Neural progenitor cell (in vitro differentiated cells): ENCODE data around the gene ARSB. TPM values are rescaled to one million over a fixed set of nuclear protein-coding genes. Genes with fewer than 3 reads are reported as not detected.

Experiments
- DNase-seq: peaks from one replicate; pipeline ENCODE4 v3.0.0-alpha.2; 2016; ENCODE audit warnings: low spot score
- H2AFZ ChIP-seq: fragments of 200-600 bp; sonication (generic); replicated peaks from 2 replicates; pipeline ENCODE4 v1.6.1; 2016; ENCODE audit warnings: antibody characterized with exemption
- H3F3A ChIP-seq: fragments of 200-600 bp; sonication (generic); 2 replicates; pipeline ENCODE4 v1.6.1; 2016; ENCODE audit warnings: antibody characterized with exemption, low read depth
- H3K27ac ChIP-seq: fragments of 200-600 bp; sonication (generic); 2 replicates; pipeline ENCODE4 v1.5.1; 2016; ENCODE audit warnings: mild to moderate bottlenecking
- H3K27me3 ChIP-seq: fragments of 200-600 bp; sonication (generic); 2 replicates; pipeline ENCODE4 v1.6.1; 2016; ENCODE audit warnings: mild to moderate bottlenecking, moderate library complexity
- H3K36me3 ChIP-seq: fragments of 200-600 bp; sonication (generic); 2 replicates; pipeline ENCODE4 v1.5.1; 2016
- H3K4me1 ChIP-seq: fragments of 200-600 bp; sonication (generic); 2 replicates; pipeline ENCODE4 v1.6.1; 2016; ENCODE audit warnings: mixed run types
- H3K4me2 ChIP-seq: fragments of 200-600 bp; sonication (generic); 2 replicates; pipeline ENCODE4 v1.6.1; 2016
- H3K4me3 ChIP-seq: fragments of 200-600 bp; sonication (generic); 2 replicates; pipeline ENCODE4 v1.5.1; 2016
- H3K79me2 ChIP-seq: fragments of 200-600 bp; sonication (generic); 2 replicates; pipeline ENCODE4 v1.6.1; 2016; ENCODE audit warnings: low read depth
- H3K9ac ChIP-seq: fragments of 200-600 bp; sonication (generic); 2 replicates; pipeline ENCODE4 v1.6.1; 2016
- H3K9me3 ChIP-seq: fragments of 200-600 bp; sonication (generic); 2 replicates; pipeline ENCODE4 v1.5.1; 2016; ENCODE audit warnings: low read depth
- H4K20me1 ChIP-seq: fragments of 200-600 bp; sonication (generic); 2 replicates; pipeline ENCODE4 v1.6.1; 2016; ENCODE audit warnings: low read depth
- H3K27ac Mint-ChIP-seq: 3 replicates; pipeline ENCODE4 v1.8.0; 2021; ENCODE audit warnings: mixed read lengths
- H3K27me3 Mint-ChIP-seq: 2 replicates; pipeline ENCODE4 v1.8.0; 2022; ENCODE audit warnings: low read depth, mild to moderate bottlenecking, inconsistent platforms, moderate library complexity, mixed read lengths; ENCODE audit not compliant: insufficient read depth
- H3K36me3 Mint-ChIP-seq: 3 replicates; pipeline ENCODE4 v1.8.0; 2021; ENCODE audit warnings: mixed read lengths
- H3K4me1 Mint-ChIP-seq: 3 replicates; pipeline ENCODE4 v1.8.0; 2021; ENCODE audit warnings: mixed read lengths
- H3K4me3 Mint-ChIP-seq: 3 replicates; pipeline ENCODE4 v1.8.0; 2021; ENCODE audit warnings: mild to moderate bottlenecking, moderate library complexity, mixed read lengths
- H3K9me3 Mint-ChIP-seq: 3 replicates; pipeline ENCODE4 v1.8.0; 2020; ENCODE audit warnings: mixed read lengths
- EZH2 ChIP-seq: fragments of 200-600 bp; sonication (generic); IDR thresholded peaks from 2 replicates; pipeline ENCODE4 v1.6.1; 2017; ENCODE audit warnings: antibody characterized with exemption, mild to moderate bottlenecking, moderate library complexity
- EZH2phosphoT487 ChIP-seq: fragments of 200-600 bp; sonication (generic); IDR thresholded peaks from 2 replicates; pipeline ENCODE4 v1.6.1; 2017; ENCODE audit warnings: antibody characterized with exemption
- total RNA-seq: library from RNA; depleted of rRNA; stranded (reverse); fragments of >200 nt; gene quantifications from 2 replicates; pipeline ENCODE4 v1.2.3, GENCODE V29; 2015; ENCODE audit warnings: low replicate concordance
- TF ChIP-seq, protein P1 (sequence below): fragments of 200-600 bp; sonication (generic); IDR thresholded peaks from 2 replicates; pipeline ENCODE4 v1.5.1; 2017; ENCODE audit warnings: antibody characterized with exemption, mild to moderate bottlenecking

Gene ARSB
- total RNA-seq, 1 donor from 2014 or later: 15.3 TPM

GRCh38 chr5:78795757-78796156 lies 189.4 kb downstream of the ARSB start:
- Mint-ChIP-seq H3K9me3 (no peaks in the 10 kb centered on the region), H3K36me3 (no peaks in the 10 kb centered on the region), H3K27me3 (no peaks in the 10 kb centered on the region), H3K27ac (no peak overlapping the region), H3K4me1 (peaks cover 5% of the 10 kb centered on the region), H3K4me3 (no peak overlapping the region)
- Histone ChIP-seq H3K27me3 (no peaks in the 10 kb centered on the region), H3K36me3 (no peaks in the 10 kb centered on the region), H3K79me2 (no peaks in the 10 kb centered on the region), H3K4me1 (peaks cover 3% of the 10 kb centered on the region), H2AFZ (no peak overlapping the region), H3F3A (no peaks in the 10 kb centered on the region), H3K4me3 (no peak overlapping the region), H3K27ac (no peak overlapping the region), H3K4me2 (no peak overlapping the region), H4K20me1 (no peaks in the 10 kb centered on the region), H3K9me3 (no peaks in the 10 kb centered on the region), H3K9ac (no peak overlapping the region)
- TF ChIP-seq EZH2phosphoT487: no peak
- TF ChIP-seq, protein P1, sequence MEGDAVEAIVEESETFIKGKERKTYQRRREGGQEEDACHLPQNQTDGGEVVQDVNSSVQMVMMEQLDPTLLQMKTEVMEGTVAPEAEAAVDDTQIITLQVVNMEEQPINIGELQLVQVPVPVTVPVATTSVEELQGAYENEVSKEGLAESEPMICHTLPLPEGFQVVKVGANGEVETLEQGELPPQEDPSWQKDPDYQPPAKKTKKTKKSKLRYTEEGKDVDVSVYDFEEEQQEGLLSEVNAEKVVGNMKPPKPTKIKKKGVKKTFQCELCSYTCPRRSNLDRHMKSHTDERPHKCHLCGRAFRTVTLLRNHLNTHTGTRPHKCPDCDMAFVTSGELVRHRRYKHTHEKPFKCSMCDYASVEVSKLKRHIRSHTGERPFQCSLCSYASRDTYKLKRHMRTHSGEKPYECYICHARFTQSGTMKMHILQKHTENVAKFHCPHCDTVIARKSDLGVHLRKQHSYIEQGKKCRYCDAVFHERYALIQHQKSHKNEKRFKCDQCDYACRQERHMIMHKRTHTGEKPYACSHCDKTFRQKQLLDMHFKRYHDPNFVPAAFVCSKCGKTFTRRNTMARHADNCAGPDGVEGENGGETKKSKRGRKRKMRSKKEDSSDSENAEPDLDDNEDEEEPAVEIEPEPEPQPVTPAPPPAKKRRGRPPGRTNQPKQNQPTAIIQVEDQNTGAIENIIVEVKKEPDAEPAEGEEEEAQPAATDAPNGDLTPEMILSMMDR: no peak
- no peak for TF ChIP-seq EZH2
- DNase-seq: no peak

GRCh38 chr5:78794693-78795215 lies 190.4 kb downstream of the ARSB start:
- no peak overlapping the region for H2AFZ ChIP-seq
- no peaks in the 10 kb centered on the region for H3K27me3 ChIP-seq
- Mint-ChIP-seq H3K27ac (no peak overlapping the region), H3K9me3 (no peaks in the 10 kb centered on the region), H3K36me3 (no peaks in the 10 kb centered on the region), H3K4me3 (no peak overlapping the region), H3K4me1 (peaks cover 5% of the 10 kb centered on the region), H3K27me3 (no peaks in the 10 kb centered on the region)
- H3K4me1 ChIP-seq: peaks cover 3% of the 10 kb centered on the region
- H4K20me1 ChIP-seq: no peaks in the 10 kb centered on the region
- no peak overlapping the region for H3K27ac ChIP-seq
- TF ChIP-seq, protein P1: no peak
- no peak for TF ChIP-seq EZH2
- no peaks in the 10 kb centered on the region for H3K9me3 ChIP-seq
- DNase-seq: no peak
- no peak overlapping the region for H3K9ac ChIP-seq
- H3K79me2 ChIP-seq: no peaks in the 10 kb centered on the region
- no peak overlapping the region for H3K4me3 ChIP-seq
- no peak overlapping the region for H3K4me2 ChIP-seq
- no peaks in the 10 kb centered on the region for H3F3A ChIP-seq
- H3K36me3 ChIP-seq: no peaks in the 10 kb centered on the region

- no peak overlapping the region for H2AFZ ChIP-seq
- H4K20me1 ChIP-seq: no peaks in the 10 kb centered on the region
- H3K9me3 ChIP-seq: no peaks in the 10 kb centered on the region
- no peaks in the 10 kb centered on the region for H3K27me3 ChIP-seq
- no peak overlapping the region for H3K9ac ChIP-seq
- H3K27ac ChIP-seq: no peak overlapping the region
- H3K4me2 ChIP-seq: no peak overlapping the region
- no peak for DNase-seq
- Mint-ChIP-seq H3K4me1 (peaks cover 5% of the 10 kb centered on the region), H3K27ac (no peak overlapping the region), H3K36me3 (no peaks in the 10 kb centered on the region), H3K4me3 (no peak overlapping the region), H3K9me3 (no peaks in the 10 kb centered on the region), H3K27me3 (no peaks in the 10 kb centered on the region)
- no peaks in the 10 kb centered on the region for H3F3A ChIP-seq
- no peak for TF ChIP-seq EZH2phosphoT487
- TF ChIP-seq EZH2: no peak
- TF ChIP-seq, protein P1: no peak
- no peaks in the 10 kb centered on the region for H3K79me2 ChIP-seq
- no peaks in the 10 kb centered on the region for H3K36me3 ChIP-seq
- H3K4me3 ChIP-seq: no peak overlapping the region
- H3K4me1 ChIP-seq: peaks cover 3% of the 10 kb centered on the region
Measured at GRCh38 chr5:78793907-78794662, 191.0 kb downstream of the ARSB start.
